Spleen (tissue), 11 donors: ENCODE results near the gene TIAM1. TPM values are rescaled to one million over a fixed set of nuclear protein-coding genes. Genes with fewer than 3 reads are reported as not detected.

Source experiments
- DNase-seq: peaks from one replicate; pipeline ENCODE4 v3.0.0-alpha.2; 2020
- H3K27ac ChIP-seq, 8 donors: fragments of 200-600 bp; sonication (generic) in 7 of 8; 1 replicate in 4 of 8; 2 replicates in 4 of 8; pipeline versions ENCODE4 v1.5.0 to v1.8.0; 2016 to 2021; ENCODE audit warnings: inconsistent platforms in 4 of 8, mild to moderate bottlenecking in 4 of 8, moderate library complexity in 1 of 8
- H3K27me3 ChIP-seq, 7 donors: fragments of 200-600 bp; sonication (generic) in 6 of 7; replicated peaks in 1 of 7; 1 replicate in 4 of 7; 2 replicates in 3 of 7; pipeline versions ENCODE4 v1.5.0 to v1.8.0; 2016 to 2021; ENCODE audit warnings: inconsistent platforms in 3 of 7, mild to moderate bottlenecking in 1 of 7
- H3K36me3 ChIP-seq, 6 donors: fragments of 200-600 bp; sonication (generic) in 5 of 6; 1 replicate in 4 of 6; 2 replicates in 2 of 6; pipeline versions ENCODE4 v1.5.0 to v1.8.0; 2016 to 2021; ENCODE audit warnings: inconsistent platforms in 2 of 6
- H3K4me1 ChIP-seq, 6 donors: fragments of 200-600 bp; sonication (generic) in 5 of 6; 1 replicate in 3 of 6; 2 replicates in 3 of 6; pipeline versions ENCODE4 v1.5.0 to v1.8.0; 2016 to 2021; ENCODE audit warnings: inconsistent platforms in 3 of 6
- H3K4me3 ChIP-seq, 8 donors: fragments of 200-600 bp; sonication (generic) in 7 of 8; 1 replicate in 4 of 8; 2 replicates in 4 of 8; pipeline versions ENCODE4 v1.5.0 to v1.8.0; 2016 to 2021; ENCODE audit warnings: inconsistent platforms in 4 of 8, mild to moderate bottlenecking in 4 of 8, moderate library complexity in 2 of 8
- H3K9me3 ChIP-seq, 8 donors: fragments of 200-600 bp; sonication (generic) in 7 of 8; 1 replicate in 4 of 8; 2 replicates in 4 of 8; pipeline versions ENCODE4 v1.5.0 to v1.8.0; 2016 to 2021; ENCODE audit warnings: inconsistent platforms in 4 of 8
- POLR2A ChIP-seq, 3 donors: fragments of 450-650 bp; IDR thresholded peaks; one replicate each; pipeline ENCODE4 v1.5.1; 2017; ENCODE audit warnings: antibody characterized with exemption in 3 of 3, mild to moderate bottlenecking in 1 of 3
- POLR2AphosphoS5 ChIP-seq, 3 donors: sonication (generic); formaldehyde crosslinking; IDR thresholded peaks; one replicate each; pipeline ENCODE4 v1.5.1; 2017; ENCODE audit warnings: antibody characterized with exemption in 3 of 3
- WGBS, 5 donors: extraction: QIAGEN DNeasy Blood & Tissue Kit in 3 of 5; methylation state at CpG; one replicate each; pipeline versions ENCODE4 v1.1.5 to v1.1.7; 2013 to 2018; 5-methylcytosine and 5-hydroxymethylcytosine counted together
- intact Hi-C: fragments of 100-400 bp; cut with DNase I; formaldehyde crosslinking; loops from one replicate; pipeline ENCODE4 v1.15.0; 2023; ENCODE audit warnings: low total_unique reads
- polyA plus RNA-seq, 3 donors: library from polyadenylated mRNA; stranded (reverse); fragments of 200-250 nt; gene quantifications; one replicate each; pipeline ENCODE4 v1.2.1, GENCODE V29; 2013
- total RNA-seq, 7 donors: library from RNA; depleted of rRNA in 3 of 7; stranded (reverse); fragments of >200 nt in 3 of 7; fragmentation: NEBNext Ultra II Directional in 4 of 7; extraction: Animal tissue kit (Norgen Biotek cat#: 25700) in 4 of 7; gene quantifications; one replicate each; pipeline versions ENCODE4 v1.1.0 to v1.2.1, GENCODE V29; 2016 to 2021
- TF ChIP-seq, protein P1 (sequence below), 11 experiments: fragments of 200-600 bp in 7 of 11; fragments of 450-650 bp in 4 of 11; sonication (generic) in 4 of 11; IDR thresholded peaks in 8 of 11; conservative IDR thresholded peaks in 3 of 11; 1 replicate in 7 of 11; 2 replicates in 4 of 11; pipeline versions ENCODE4 v1.4.0 to v1.8.0; 2016 to 2021; ENCODE audit warnings: antibody characterized with exemption in 11 of 11, inconsistent platforms in 4 of 11, mild to moderate bottlenecking in 1 of 11
- donor health status: healthy with polysubstance abuse.
- donor health status: DM: no; HTN: no; CAD: no; lungs with moderate emphysema.
- donor health status: DM: no; HTN: no; CAD: no.
- donor health status: Bipolar disorder and iron deficiency.
- donor health status: healthy.
- donor health status: DM: no; HTN: no; CAD: no.
- donor health status: DM: yes; HTN: yes; CAD: no.

The TIAM1 gene
- total and polyA plus RNA-seq, 10 donors = 1.9 to 35.0 (median 18.4) TPM

DNA sequence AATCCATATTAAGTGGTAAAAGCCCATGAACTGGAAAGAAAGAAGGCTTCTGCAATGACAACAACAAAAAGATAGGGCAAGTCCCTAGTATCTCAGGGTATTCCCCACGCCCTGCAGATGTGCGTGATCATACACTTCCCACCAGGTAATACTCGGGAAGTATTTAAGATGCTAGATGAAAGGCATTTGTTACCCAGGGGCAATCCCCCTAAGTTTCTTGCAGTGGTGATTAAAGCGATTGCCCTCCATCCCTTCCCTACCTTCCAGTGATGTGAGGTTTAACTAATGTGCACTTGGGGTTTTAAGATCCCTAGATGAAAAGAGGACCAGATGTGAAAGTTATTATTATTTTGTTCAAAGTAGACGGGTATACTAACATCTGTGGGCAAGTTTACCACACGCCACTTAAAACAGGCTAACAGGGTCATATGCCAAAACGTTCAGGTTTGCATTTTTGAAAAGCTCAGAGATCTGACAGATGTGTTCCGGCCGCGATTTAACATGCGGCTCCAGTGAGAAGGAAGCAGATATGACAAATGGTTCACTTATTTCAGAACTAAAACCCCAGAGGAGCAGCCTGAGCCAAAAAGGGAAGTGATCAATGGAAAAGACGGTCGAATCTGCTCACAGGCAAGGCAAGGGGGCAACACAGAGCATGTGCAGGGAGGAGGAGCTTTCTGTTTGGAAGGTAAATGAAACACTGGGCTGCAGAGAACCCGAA, 17.4 kb downstream of the TIAM1 start:
- peak overlapping the region in 1 of 8 donors; percentile 14 for H3K4me3 ChIP-seq
- 18 to 28% (median 22%) methylated on average over 14 of the region's 14 CpGs for WGBS, 5 donors

DNA sequence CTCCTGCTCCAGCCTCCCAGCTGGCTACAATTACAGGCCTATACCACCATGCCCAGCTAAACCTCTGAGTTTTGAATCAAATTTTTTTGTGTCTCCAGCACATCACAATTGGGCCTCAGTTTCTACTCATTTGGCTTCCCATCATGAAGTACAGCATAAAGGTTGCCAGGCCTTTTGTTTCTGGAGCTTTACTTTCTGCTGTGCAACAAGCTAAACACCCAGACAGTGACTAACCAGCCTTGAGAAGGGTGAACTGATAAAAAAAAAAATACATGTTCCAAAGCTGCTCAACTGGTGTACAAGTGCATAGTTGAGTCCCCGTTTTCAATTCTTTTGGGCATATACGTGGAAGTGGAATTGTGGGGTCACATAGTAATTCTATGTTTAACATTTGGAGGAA, 25.1 kb downstream of the TIAM1 start:
- Histone ChIP-seq H3K9me3 (no peaks in the 10 kb centered on the region), H3K27ac (no peak overlapping the region), H3K27me3 (no peaks in the 10 kb centered on the region), H3K4me3 (no peak overlapping the region), H3K4me1 (no peaks in the 10 kb centered on the region), H3K36me3 (no peaks in the 10 kb centered on the region)
- 85 to 96% (median 90%) methylated on average over 2 of the region's 2 CpGs for WGBS, 5 donors
- no peak for TF ChIP-seq POLR2AphosphoS5 (IDR thresholded peaks at IDR 0.05)
- intact Hi-C loops = no loop called here
- no peak for DNase-seq

More for the DNA sequence above, 17.4 kb downstream of the TIAM1 start:
- no peak for TF ChIP-seq POLR2A (IDR thresholded peaks at IDR 0.05)
- TF ChIP-seq POLR2AphosphoS5 (IDR thresholded peaks at IDR 0.05) = no peak
- TF ChIP-seq, protein P1, sequence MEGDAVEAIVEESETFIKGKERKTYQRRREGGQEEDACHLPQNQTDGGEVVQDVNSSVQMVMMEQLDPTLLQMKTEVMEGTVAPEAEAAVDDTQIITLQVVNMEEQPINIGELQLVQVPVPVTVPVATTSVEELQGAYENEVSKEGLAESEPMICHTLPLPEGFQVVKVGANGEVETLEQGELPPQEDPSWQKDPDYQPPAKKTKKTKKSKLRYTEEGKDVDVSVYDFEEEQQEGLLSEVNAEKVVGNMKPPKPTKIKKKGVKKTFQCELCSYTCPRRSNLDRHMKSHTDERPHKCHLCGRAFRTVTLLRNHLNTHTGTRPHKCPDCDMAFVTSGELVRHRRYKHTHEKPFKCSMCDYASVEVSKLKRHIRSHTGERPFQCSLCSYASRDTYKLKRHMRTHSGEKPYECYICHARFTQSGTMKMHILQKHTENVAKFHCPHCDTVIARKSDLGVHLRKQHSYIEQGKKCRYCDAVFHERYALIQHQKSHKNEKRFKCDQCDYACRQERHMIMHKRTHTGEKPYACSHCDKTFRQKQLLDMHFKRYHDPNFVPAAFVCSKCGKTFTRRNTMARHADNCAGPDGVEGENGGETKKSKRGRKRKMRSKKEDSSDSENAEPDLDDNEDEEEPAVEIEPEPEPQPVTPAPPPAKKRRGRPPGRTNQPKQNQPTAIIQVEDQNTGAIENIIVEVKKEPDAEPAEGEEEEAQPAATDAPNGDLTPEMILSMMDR (IDR thresholded peaks at IDR 0.05 in 8 of 11, conservative IDR thresholded peaks at IDR 0.05 in 3 of 11) = no peak
- Histone ChIP-seq H3K36me3 (no peaks in the 10 kb centered on the region), H3K4me1 (peaks cover 0 to 13% (median 2%) of the 10 kb centered on the region in 6 donors), H3K27me3 (no peaks in the 10 kb centered on the region), H3K9me3 (peaks cover 0 to 15% (median 10%) of the 10 kb centered on the region in 8 donors), H3K27ac (no peak overlapping the region)
- DNase-seq = no peak
- intact Hi-C loops = no loop called here

DNA sequence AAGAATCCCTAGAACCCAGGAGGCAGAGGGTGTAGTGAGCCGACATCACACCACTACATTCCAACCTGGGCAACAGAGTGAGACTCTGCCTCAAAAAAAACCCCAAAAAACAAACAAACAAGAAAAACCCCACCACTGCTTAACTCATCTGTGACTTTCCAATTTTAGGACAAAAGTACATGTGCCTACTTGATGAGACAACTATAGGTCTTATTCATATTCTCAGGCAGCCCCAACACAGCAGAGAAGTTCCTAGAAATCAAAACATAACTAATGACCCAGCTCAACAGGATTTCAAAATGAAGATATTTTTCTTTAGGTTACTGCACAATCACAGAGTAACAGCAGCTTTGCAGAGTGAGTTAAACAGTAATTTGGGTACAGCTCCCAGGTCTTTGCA, 26.4 kb downstream of the TIAM1 start:
- no peak for DNase-seq
- H3K27ac ChIP-seq = no peak overlapping the region
- no peaks in the 10 kb centered on the region for H3K4me1 ChIP-seq
- 85 to 100% (median 89%) methylated on average over 1 of the region's 1 CpG for WGBS, 5 donors
- H3K36me3 ChIP-seq = no peaks in the 10 kb centered on the region
- H3K9me3 ChIP-seq = no peaks in the 10 kb centered on the region
- intact Hi-C loops = no loop called here
- no peak for TF ChIP-seq POLR2AphosphoS5 (IDR thresholded peaks at IDR 0.05)
- no peak for TF ChIP-seq POLR2A (IDR thresholded peaks at IDR 0.05)
- TF ChIP-seq, protein P1 (IDR thresholded peaks at IDR 0.05 in 8 of 11, conservative IDR thresholded peaks at IDR 0.05 in 3 of 11) = no peak
- no peaks in the 10 kb centered on the region for H3K27me3 ChIP-seq
- H3K4me3 ChIP-seq = no peak overlapping the region

DNA sequence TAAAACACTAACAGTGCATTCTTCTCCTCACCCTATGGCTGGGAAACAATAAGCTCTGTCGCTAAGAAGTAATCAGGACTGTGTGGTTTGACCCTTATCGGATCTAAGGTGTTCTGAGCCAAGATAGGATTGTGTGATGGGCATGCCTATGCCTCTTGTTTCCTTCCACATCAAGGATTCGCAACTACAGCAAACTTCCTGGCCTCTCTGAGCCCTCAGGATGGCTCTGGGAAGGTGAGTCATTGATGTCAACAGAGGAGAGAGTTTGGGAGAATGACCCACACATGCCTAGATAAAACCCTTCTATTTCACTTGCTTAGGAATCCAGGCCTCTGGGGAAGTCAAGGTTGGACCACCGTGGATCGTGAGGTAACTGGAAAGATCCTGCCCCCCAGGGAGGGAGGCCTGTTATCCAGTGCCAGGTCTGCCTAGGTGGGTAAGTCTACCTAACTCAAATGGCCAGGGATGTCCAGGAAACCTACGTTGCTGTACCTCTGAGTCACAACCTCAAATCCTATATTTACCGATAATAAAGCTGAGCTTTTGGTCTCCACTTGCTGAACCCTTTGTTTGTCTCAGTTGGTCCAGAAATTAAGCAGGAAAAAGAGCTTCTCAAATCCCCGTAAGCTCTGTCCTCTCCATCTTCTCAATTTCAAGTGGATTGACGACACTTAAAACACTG, 27.4 kb downstream of the TIAM1 start:
- Histone ChIP-seq H3K27ac (no peak overlapping the region), H3K4me3 (no peak overlapping the region)
- 81 to 93% (median 86%) methylated on average over 9 of the region's 9 CpGs for WGBS, 5 donors

More for the DNA sequence above, 27.4 kb downstream of the TIAM1 start:
- TF ChIP-seq POLR2AphosphoS5 (IDR thresholded peaks at IDR 0.05) = no peak
- TF ChIP-seq, protein P1 (IDR thresholded peaks at IDR 0.05 in 8 of 11, conservative IDR thresholded peaks at IDR 0.05 in 3 of 11) = no peak
- TF ChIP-seq POLR2A (IDR thresholded peaks at IDR 0.05) = no peak
- Histone ChIP-seq H3K9me3 (no peaks in the 10 kb centered on the region), H3K27me3 (no peaks in the 10 kb centered on the region), H3K4me1 (no peaks in the 10 kb centered on the region), H3K36me3 (no peaks in the 10 kb centered on the region)
- intact Hi-C loops = no loop called here
- no peak for DNase-seq
